ENCODE results near the gene BTK. TPM values are rescaled to one million over a fixed set of nuclear protein-coding genes. Genes with fewer than 3 reads are reported as not detected.

BTK gene
- polyA plus RNA-seq (ENCODE audit: insufficient read length): 3.8 TPM

DNA sequence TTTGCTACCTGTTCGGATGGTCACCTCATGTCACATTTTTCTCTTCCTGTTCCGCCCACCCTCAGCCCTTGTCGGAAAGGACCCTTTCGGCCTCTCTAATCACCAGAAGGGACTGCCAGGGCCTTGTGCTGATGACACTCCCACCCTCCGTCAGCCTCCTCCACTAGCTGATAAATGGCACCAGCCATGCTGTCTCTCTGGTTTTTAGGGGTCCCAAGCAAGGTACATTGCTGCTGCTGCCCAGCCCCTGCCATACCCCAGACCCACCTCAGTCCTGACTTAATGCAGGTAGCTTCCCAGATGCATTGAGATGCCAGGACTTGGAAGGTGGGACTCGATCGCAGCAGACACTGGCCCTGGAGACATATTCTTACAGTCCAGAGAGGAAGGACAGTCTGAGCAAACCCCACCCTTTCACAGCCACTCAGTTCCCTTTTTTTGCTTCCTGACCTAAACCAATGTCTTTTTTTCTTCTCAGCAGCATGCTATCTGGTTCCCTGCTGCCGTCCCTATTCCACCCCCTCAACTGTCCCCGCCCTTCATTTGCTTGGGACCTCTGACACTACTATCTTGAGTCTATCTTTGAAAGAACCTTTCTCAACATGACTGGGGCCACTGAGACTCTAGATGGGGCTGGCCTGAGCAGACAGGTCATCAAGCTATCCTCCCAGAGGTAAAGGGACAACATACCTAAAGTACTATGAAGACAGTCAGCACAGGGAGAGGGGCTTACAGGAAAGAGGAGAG is at the start of gene BTK:
TSS of gene BTK (minus strand) at position 397 of the 747 bp plus-strand sequence. CDS start 10,907 bp downstream, outside the sequence.
- DNase-seq: no peak

DNA sequence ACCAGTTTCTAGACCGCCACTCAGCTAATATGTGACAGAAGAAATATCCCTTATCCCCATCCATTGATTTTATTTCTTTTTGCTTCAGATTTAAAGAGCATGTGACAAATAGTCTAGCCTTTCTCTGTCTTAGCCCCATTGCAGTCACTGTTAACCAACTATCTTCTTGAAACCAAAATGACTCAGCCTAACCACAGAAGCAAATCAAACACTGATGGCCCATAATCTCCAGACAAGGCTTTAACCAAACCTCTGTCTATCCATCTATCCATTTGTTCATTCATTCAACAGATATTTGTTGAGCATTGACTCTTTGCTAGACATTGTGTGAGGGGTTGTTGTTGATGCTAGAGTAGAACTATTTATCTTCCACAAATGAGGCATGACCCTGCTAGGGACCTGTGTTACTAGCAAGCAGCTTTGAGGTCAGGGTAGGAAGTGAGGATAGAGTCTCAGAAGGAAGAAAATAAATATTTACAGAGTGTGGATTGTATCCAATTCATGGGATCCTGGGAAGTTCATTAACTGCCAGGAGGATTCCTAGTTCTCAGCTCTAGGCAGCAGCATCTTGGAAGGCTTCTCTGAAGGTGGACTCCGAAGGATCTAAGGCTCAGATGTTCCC is 44.6 kb upstream of the BTK start:
- no peak for DNase-seq

DNA sequence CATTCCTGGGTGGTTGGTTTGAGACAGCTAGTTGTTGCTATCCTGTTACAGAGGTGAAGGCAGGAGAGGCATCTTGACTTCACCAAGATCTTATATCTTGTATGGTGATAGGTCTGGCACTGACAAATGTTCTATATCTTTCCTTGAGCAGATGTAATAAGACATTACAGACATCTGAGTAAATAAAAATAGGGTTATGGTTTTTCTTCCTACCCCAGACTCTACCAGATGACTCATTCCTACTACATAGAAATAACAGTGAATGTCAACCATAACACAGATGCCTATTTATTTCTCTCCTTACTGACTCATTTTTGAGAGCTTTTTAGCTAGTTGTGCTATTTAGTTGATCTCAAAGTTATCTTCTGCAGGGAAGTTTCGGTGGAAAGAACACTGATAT is 43.9 kb upstream of the BTK start:
- no peak for DNase-seq

DNA sequence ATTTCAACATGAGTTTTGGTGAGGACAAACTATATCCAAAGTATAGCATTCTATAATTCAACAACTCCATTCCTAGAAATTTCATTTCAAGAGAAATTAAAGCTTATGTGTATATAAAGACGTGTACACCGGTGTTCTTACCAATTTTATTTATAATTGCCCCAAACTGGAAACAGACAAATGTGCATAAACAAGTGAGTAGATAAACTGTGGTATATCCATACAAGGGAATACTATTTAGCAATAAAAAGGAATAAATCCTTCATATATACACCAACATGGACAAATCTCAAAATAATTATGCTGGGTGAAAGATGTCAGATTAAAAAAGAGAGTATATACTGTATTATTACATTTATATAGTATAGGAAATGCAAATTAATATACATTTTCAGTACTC is 42.0 kb upstream of the BTK start:
- no peak for DNase-seq

DNA sequence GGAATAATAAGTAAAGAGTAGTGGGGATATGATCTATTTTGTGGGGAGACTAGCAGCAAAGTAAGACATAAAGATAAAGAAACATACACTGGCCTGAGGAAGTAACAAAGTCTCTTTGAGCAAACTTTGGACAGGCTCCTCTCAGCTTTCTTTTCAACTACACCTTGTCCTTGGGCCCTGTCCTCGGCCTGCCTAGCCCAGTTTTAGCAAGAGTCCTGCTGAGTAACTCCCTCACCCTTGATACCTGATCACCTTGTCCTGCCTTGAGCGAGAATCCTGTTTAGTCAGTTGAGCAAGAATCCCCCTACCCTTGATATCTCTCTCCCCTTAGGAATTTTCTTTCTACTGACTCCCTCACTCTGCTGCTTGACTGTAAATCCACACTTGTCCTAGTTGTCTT is 33.5 kb upstream of the BTK start:
- DNase-seq: no peak

DNA sequence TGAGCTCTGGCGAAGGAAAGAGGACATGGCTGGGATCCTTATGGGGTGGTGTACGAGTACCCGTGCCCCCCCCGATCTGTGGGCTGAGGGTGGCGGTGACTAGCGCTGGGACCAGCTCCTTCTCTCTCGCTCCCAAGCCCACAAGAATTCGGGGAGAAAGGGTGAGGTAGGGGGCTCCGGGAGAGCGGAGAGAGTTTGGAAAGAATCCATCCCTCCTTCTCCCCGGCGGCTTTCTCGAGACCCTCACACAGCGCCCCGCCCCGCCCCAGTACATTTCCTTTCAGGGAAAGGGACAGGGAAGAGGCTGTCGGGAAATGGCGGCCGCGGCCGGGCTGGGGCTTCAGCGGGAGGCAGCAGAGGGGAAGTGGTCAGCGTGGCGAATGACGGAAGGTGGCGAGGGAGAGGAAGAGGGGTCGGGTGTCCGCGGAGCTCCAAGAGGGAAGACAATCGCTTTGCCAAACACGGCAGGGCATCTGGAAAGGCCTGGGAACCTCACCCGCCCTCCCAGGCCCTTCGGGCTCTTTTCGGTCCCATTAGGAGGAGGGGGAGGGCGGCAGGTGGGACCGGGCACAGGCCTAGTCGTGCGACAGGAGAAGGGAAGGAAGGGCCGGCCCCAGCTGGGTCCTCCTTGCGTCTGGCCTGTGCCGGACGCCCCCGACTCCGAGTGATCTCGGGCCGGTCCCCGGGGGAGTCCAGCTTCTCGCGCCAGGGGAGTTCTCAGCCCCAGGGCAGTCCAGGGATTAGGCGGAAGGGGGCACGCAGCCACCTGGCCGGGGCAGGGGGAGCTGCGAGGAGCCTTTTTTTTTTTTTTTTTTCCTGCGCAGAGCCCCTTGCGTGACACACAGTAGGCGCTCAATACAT is 32.2 kb upstream of the BTK start:
- peak; percentile 54 for DNase-seq

DNA sequence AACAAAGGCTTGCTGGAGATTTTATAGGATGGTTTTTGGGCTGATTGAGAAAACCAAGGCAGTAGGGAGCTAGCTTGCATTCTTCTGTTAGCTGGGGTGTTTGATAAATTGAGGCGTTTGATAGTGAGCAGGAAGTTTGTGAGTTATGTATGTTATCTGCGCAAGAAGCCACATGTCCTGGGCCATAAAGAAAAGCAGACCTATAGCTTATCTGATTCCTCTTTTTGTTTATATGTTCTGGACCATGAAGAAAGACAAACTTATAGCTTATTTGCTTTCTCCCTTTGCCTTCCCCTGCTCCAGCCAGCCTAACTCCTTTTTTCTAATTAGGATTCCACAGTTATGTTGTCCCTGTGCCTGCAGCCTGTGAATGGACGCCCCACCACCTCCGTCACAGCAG is 31.2 kb upstream of the BTK start:
- no peak for DNase-seq

DNA sequence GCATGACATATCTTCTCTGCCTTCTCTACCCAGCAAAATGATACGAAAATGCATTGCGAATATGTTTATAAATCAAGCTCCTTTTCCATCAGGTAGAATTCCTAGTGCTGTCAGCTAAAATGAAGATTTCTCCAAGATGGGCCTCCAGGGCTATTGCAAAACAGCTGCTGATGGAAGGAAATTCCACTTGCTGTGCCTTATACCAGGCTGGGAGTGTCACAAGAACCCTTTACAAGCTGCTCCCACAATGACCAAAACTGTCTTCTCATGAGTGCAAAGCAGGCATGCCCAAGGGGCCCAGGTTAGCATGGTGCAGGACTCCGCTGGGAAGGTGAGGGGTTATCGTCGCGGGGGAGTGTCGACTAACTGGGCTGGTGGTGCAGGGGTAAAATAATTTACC is 30.7 kb upstream of the BTK start:
- DNase-seq: no peak

DNA sequence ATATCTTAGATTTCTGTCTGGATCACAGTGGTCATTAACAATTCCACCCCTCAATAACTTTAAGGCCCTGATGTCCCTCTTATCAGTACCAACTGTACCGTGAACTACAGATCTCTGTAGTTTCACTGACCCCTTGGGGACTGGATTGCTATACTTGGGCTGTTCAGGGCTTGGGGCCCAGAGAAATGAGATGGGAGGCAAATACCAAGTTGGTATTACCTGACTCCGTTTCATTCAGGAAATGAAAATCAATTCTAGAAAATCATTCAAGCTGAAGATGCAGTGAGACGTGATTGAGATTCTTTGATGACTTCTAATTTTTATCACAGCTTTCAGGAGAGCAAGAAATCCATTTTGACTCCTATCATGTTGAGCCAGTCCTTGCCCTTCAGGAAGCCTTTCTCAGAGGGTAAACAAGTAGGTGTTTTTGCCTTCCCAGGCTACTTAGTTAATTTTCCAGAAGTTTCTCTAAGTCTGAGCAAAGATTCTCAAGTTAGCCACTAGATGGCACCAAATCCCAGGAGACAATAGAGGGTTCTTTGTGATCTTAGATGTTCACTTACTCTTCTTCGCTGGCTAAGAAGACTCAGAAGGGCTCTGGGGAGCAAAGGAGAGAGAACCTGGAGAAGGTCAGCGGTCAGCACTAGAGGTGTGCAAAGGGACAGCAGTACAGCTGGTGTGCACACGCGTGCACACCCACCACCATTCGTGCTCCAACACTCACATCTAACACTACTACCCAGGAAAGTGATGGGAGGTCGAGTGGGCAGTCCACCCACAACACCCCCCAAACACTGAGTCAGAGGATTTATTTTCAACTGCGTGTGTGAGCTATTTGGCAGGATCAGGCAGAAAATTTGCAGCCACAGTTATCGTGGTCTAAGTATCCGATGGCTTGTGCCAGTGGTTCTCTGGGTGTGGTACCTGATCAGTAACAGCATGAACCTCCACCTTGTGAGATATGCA is 29.5 kb upstream of the BTK start:
- peak; percentile 56 for DNase-seq

DNA sequence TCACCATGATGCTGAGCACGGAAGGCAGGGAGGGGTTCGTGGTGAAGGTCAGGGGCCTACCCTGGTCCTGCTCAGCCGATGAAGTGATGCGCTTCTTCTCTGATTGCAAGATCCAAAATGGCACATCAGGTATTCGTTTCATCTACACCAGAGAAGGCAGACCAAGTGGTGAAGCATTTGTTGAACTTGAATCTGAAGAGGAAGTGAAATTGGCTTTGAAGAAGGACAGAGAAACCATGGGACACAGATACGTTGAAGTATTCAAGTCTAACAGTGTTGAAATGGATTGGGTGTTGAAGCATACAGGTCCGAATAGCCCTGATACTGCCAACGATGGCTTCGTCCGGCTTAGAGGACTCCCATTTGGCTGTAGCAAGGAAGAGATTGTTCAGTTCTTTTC is 26.0 kb upstream of the BTK start:
- no peak for DNase-seq

DNA sequence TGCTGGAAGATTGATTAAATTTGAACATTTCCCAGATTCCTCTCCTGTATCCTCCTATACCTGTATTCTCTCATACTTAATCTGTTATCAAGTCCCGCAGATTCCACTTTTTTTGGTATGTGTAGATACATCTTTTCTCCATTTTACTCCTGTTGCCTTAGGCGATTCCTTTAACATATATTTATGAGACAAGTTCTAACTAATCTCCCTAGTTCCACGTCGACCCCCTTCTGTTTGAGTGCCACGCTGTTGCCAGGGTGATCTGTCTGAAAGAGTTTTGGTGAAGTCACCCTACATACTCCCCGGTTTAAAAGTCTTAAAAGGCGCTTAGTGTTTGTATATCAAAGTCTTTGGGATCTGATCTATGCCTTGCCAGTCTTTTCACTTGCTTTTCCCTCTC is 24.5 kb upstream of the BTK start:
- DNase-seq: no peak

DNA sequence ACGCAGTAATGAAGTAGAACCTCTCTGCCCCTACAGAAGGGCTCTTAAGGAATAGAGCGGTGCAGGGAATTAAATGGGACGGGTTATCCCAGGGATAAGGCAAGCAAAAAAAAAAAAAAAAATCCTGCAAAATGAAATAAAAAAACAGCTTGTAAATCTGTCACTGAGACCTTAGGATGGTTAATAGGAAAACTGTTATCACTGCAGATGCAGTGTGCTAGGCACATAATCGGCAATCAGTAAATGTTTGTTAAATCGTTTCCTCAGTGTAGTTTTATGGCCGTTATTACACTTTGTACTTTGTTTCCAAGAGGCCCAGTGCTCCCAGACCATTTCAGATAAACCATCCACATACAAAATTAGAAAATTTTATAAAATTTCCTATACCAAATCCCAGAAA is 23.1 kb upstream of the BTK start:
- DNase-seq: no peak

DNA sequence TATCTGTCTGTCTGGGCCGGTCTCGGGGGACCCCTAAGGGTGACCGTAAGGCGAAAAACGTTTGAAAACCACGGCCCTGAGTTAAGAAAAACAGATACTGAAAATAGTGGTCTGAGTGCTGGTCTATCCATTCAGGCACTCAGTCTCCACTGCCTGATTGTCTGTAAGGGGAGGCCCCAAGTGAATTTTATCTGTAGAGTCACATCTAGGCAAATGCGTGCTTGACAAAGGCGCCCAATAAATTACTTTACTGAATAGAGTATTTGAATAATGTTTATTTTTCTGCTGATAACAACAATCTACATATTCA is 22.5 kb upstream of the BTK start:
- DNase-seq: no peak

DNA sequence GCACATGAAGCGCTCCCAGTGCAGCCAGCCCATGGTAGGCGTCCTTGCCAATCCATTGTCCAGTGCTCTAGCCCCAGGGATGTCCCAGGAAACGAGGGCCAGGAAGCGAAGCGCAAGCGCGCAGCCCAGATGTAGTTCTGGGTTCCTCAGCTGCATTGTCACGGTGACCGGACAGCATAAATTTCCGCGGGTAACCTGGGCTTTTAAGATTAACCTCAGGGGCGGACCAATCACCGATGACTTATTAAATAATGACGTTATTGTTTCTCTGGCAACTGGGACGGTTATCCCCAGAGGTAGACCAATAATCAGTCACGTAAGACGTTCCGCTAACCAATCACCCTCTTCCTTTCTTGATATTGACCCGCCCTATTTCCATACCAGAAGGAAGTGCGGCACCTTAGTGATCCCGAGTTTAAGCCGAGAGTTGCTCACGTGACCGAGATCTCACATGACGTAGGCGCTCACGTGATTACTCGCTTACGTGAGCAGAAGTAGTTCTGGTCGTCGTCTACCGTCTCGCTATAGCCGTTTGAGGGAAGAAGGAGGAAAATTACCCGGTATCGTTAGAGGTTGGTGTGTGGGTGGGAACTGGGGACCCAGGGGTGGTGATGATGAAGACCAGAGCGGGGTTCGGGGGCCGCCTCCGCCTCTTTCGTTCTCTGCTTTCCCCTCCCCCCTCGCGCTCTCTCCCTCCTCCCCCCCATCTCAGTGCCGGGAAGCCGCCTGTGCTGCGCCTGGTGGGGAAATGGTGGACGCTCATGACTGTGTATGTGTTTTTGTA is 21.9 kb upstream of the BTK start, which contains the start of the genes GLA and HNRNPH2:
TSS of gene GLA (minus strand) at position 178 of the 784 bp plus-strand sequence. CDS start at position 156, 22 bp downstream.
TSS of gene HNRNPH2 (plus strand) at position 475 of the 784 bp plus-strand sequence. CDS start 3,767 bp downstream, outside the sequence.
- DNase-seq: peak; percentile 94

DNA sequence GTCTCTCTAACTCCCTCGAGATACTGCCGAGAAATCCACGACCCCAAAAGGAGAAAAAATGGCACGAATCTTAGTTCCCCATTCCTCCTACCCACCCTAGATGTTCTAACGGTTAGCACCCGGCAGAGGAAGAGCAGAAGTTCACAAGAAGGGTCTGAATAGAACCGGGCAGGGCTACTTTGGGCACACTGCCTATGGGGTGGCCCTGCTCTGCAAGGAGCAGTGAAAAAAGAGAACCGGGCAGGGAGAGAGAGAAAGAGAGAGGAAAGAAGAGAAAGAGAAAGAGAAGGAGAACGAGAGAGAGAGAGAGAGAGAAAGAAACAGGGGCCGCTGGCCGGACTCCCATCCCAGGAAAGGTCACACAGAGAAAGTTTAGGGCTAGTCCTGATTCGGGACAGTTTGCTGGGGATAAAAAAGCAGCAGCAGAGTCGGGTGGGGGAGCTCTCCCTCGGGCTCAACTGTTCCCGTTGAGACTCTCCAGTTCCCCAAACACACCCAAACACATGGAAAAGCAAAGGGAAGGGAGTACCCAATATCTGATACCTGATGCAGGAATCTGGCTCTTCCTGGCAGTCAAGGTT is 21.3 kb upstream of the BTK start:
- DNase-seq: peak; percentile 26

DNA sequence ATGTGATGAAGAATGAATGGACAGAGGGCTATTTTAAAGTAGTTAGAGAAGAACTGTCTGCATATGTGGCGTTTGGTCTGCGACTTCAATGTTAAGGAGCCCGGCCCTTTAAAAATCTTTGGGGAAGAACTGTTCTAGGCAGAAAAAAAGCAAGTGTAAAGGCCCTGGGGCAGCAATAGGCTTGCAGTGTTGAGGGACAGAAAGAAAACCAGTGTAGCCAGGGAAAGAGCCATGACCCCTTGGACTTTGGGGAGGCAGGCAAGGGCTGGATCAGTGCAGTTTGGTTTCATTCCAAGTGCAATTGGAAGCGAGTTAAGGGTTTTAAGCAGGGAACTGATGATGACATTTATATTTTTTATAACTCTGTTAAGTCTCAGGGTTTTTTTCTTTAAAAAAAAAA is 13.8 kb upstream of the BTK start:
- DNase-seq: no peak

DNA sequence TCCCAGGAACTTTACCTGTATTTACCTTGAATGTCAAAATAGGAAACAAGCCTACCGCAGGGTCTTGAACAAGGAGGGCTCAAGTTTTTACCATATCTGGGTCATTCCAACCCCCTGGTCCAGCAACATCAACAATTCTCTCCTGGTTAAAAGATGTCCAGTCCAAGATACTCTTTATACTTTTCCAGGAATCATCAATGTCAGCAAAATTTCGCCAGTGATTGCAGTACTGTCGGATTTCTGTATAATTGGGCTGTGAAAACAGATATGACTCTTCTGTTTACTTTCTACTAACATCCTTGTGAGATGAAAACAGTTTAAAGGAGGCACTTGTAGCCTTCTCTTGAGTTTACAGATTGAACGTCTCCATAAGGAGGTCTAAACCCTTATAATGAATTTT is 12.7 kb upstream of the BTK start:
- no peak for DNase-seq

DNA sequence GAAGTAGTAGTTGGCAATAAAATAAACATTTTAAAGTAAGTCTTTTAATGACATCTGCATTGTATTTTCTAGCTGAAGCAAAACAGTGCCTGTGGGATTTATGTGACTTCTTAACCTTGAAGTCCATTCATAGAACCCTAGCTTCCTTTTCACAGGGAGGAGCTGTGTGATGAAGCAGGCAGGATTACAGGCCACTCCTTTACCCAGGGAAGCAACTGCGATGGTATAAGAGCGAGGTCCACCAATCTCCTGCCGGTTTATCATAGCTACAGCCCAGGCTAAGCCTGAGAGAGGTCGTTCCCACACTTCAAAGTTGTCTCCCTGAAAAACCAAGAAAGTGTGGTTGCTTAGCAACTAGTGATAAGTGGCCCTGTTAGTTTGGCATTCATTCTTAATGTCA is 11.8 kb upstream of the BTK start:
- DNase-seq: no peak

DNA sequence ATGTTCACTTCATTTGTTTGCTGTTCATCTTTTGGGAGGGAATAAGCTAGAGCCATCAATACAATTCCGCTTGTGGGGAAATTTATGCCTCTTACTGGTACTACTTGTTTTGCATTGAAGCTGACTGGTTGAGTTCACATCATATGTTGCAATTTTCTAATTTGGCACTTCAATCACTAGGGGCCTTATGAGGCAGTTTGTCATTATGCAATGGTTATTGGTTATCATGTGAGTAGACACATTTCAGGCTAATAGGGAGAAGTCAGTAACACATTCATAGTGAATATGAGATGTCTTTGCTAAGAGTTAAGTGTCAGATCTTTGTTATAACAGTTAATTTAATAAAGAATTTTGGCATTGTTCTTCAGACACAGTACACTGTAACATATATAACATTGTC is 9.8 kb upstream of the BTK start:
- no peak for DNase-seq

DNA sequence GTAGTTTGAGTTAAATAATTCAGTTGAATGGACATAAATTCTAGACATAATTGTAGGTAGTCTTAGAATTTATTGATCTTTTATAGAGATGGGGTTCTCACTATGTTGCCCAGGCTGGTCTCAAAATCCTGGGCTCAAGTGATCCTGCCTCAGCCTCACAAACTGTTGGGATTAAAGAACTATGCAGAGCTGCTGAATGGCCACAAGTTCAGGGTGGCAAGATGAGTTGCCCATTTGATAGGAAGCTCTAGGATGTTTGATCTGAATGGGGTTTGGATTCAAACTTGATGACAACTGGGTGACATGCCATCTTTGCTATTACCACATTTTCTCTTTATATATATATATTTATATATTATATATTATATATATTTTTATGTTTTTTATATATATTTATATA is 8.4 kb upstream of the BTK start:
- no peak for DNase-seq
